OCI-LY7 (cell line): ENCODE results near the gene CDKN1A. TPM values are rescaled to one million over a fixed set of nuclear protein-coding genes. Genes with fewer than 3 reads are reported as not detected.

Source experiments
- BruUV-seq: library from RNA; stranded (reverse); fragments of 400-500 nt; replicated peaks from 2 replicates; lab custom pipeline; 2021; lab: Mats Ljungman, UMichigan
- CTCF ChIA-PET: fragments of 300-600 bp; sonication (Branson Sonifier 250); formaldehyde crosslinking; loops from one replicate; lab custom pipeline; 2022; ENCODE audit warnings: antibody characterized with exemption; ENCODE audit not compliant: unreplicated experiment; lab: Charles Lee
- POLR2A ChIA-PET: fragments of 300-600 bp; sonication (Branson Sonifier 250); formaldehyde crosslinking; loops from one replicate; lab custom pipeline; 2022; ENCODE audit warnings: antibody characterized with exemption; lab: Charles Lee
- DNase-seq: peaks from one replicate; pipeline ENCODE4 v3.0.0-alpha.2; 2015; ENCODE audit warnings: low spot score
- H2AFZ ChIP-seq: fragments of 200-600 bp; sonication (generic), shearing (Covaris generic); 2 replicates; pipeline ENCODE4 v1.6.1; 2014; ENCODE audit warnings: mild to moderate bottlenecking, antibody characterized with exemption, low read length, moderate library complexity
- H3K27ac ChIP-seq: fragments of 200-600 bp; sonication (generic); 2 replicates; pipeline ENCODE4 v1.5.1; 2014; ENCODE audit warnings: mixed run types, low read depth, mild to moderate bottlenecking, moderate library complexity, low read length, inconsistent platforms; ENCODE audit not compliant: poor library complexity, severe bottlenecking
- H3K36me3 ChIP-seq: fragments of 200-600 bp; sonication (generic); 2 replicates; pipeline ENCODE4 v1.6.1; 2014; ENCODE audit warnings: mild to moderate bottlenecking, antibody characterized with exemption, low read length, moderate library complexity, mixed read lengths; ENCODE audit not compliant: insufficient read depth
- H3K4me1 ChIP-seq: fragments of 200-600 bp; sonication (generic); 2 replicates; pipeline ENCODE4 v1.5.1; 2014; ENCODE audit warnings: mild to moderate bottlenecking, low read length; ENCODE audit not compliant: insufficient read depth, poor library complexity, severe bottlenecking
- H3K4me2 ChIP-seq: fragments of 200-600 bp; sonication (generic); 2 replicates; pipeline ENCODE4 v1.6.1; 2014; ENCODE audit warnings: mild to moderate bottlenecking, low read length
- H3K4me3 ChIP-seq: fragments of 200-600 bp; sonication (generic); 2 replicates; pipeline ENCODE4 v1.5.1; 2014; ENCODE audit warnings: mild to moderate bottlenecking, low read depth, low read length; ENCODE audit not compliant: poor library complexity, severe bottlenecking
- H3K79me2 ChIP-seq: fragments of 200-600 bp; sonication (generic); 2 replicates; pipeline ENCODE4 v1.6.1; 2016; ENCODE audit warnings: low read depth, mild to moderate bottlenecking, low read length, moderate library complexity, mixed read lengths; ENCODE audit not compliant: insufficient read depth
- H3K9me2 ChIP-seq: fragments of 200-600 bp; sonication (generic); 2 replicates; pipeline ENCODE4 v1.6.1; 2016; ENCODE audit warnings: mild to moderate bottlenecking, low read length, mixed read lengths; ENCODE audit not compliant: insufficient read depth
- H3K9me3 ChIP-seq: fragments of 200-600 bp; sonication (generic); 2 replicates; pipeline ENCODE4 v1.6.1; 2014; ENCODE audit warnings: mild to moderate bottlenecking, mixed run types, low read length, mixed read lengths
- H4K20me1 ChIP-seq: fragments of 200-600 bp; sonication (generic); 2 replicates; pipeline ENCODE4 v1.6.1; 2014; ENCODE audit warnings: mild to moderate bottlenecking, antibody characterized with exemption, low read length, moderate library complexity, mixed read lengths; ENCODE audit not compliant: insufficient read depth
- CTCF ChIP-seq: fragments of 200-600 bp; sonication (generic); conservative IDR thresholded peaks from 2 replicates; pipeline ENCODE4 v1.5.1; 2014; ENCODE audit warnings: mild to moderate bottlenecking, antibody characterized with exemption, low read length, moderate library complexity, mixed read lengths
- EZH2phosphoT487 ChIP-seq: fragments of 200-600 bp; sonication (generic); IDR thresholded peaks from 2 replicates; pipeline ENCODE4 v1.6.1; 2018; ENCODE audit warnings: low read depth, borderline replicate concordance, mild to moderate bottlenecking, mixed run types, antibody characterized with exemption, low read length, moderate library complexity, mixed read lengths
- intact Hi-C: fragments of 100-400 bp; cut with micrococcal nuclease; formaldehyde crosslinking; loops from one replicate; pipeline ENCODE4 v1.10.0; 2022; ENCODE audit not compliant: unreplicated experiment
- total RNA-seq, 2 experiments: library from RNA; depleted of rRNA in 1 of 2; stranded (reverse); fragments of >200 nt in 1 of 2; shearing (Covaris generic) in 1 of 2; gene quantifications; 2 replicates each; pipeline ENCODE4 v1.2.3, GENCODE V29; 2014 to 2022

CDKN1A gene
- total RNA-seq, 2 experiments from 2014 or later = 0.13 to 1.3 TPM

- peak overlapping the region; percentile 63 for H3K4me2 ChIP-seq
- DNase-seq = peak; percentile 33
- POLR2A ChIA-PET = interaction anchor here (6.7 kb wide), 1 partner anchor 15 kb away, joined by 55 read pairs; no protein-coding TSS in a partner anchor
- no TSS peak for BruUV-seq
- no peaks in the 10 kb centered on the region for H3K79me2 ChIP-seq
- H3K9me3 ChIP-seq = no peaks in the 10 kb centered on the region
- H3K36me3 ChIP-seq = no peaks in the 10 kb centered on the region
- H2AFZ ChIP-seq = peak overlapping the region; percentile 51; the same call in 1 of the 2 replicates
- intact Hi-C loops = no loop called here
- H4K20me1 ChIP-seq = no peaks in the 10 kb centered on the region
- no peak overlapping the region for H3K27ac ChIP-seq
- CTCF ChIA-PET = no interaction called here
- H3K4me1 ChIP-seq = peaks cover 41% of the 10 kb centered on the region
- H3K4me3 ChIP-seq = no peak overlapping the region
- TF ChIP-seq CTCF (no peak), EZH2phosphoT487 (no peak)
- no peaks in the 10 kb centered on the region for H3K9me2 ChIP-seq
Measured at GRCh38 chr6:36649701-36650484, 28.6 kb upstream of the CDKN1A start.

DNA sequence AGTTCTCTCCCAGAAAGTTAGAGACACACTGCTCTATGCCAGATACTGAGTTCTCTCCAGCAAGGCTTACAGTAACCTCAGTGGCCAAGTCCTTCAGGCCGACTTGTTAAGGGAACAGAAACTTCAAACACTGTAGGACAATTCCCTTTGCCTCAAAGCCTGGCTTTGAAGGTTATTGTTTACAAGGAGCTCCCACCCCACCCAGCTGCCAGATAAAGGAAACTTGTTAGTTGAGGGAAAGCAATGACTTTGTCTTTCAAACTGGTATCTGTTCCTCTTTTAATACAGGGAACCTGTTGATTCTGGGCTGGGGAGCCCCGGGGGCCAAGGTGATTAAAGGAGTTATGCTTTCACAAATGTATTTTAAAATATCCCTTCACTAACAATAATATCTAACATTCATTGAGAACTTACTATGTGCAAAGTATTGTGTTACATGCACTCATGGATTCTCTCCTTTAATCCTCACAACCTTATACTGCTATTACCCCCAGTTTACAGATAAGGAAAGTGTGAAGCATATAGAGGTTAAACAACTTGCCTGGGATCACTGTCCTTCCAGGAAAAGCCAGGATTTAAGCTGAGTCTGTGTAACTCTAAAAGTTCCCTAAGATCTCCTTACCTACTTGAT, 27.6 kb upstream of the CDKN1A start:
- Histone ChIP-seq H3K36me3 (no peaks in the 10 kb centered on the region), H3K79me2 (no peaks in the 10 kb centered on the region), H3K4me1 (peaks cover 44% of the 10 kb centered on the region), H3K9me3 (no peaks in the 10 kb centered on the region), H3K4me2 (peak overlapping the region; percentile 63), H3K9me2 (no peaks in the 10 kb centered on the region), H4K20me1 (no peaks in the 10 kb centered on the region), H3K27ac (peak overlapping the region; percentile 21), H3K4me3 (peak overlapping the region; percentile 13), H2AFZ (no peak overlapping the region)
- CTCF ChIA-PET = interaction anchor here (0.6 kb wide), 2 partner anchors 32 to 110 kb away, joined by 3 to 6 read pairs; no protein-coding TSS in a partner anchor
- POLR2A ChIA-PET = interaction anchor here (1.0 to 6.7 kb wide), 3 partner anchors 9 to 14 kb away, joined by 3 to 55 read pairs (median 3); no protein-coding TSS in a partner anchor
- intact Hi-C loops = no loop called here
- peak; percentile 83 for DNase-seq
- TF ChIP-seq EZH2phosphoT487 (no peak), CTCF (no peak)
- no TSS peak for BruUV-seq
